ENCODE data around the gene CYTH4. TPM values are rescaled to one million over a fixed set of nuclear protein-coding genes. Genes with fewer than 3 reads are reported as not detected.

CYTH4 gene
- total and polyA plus RNA-seq, 4 donors, result 1.9 to 9.9 (median 5.9) TPM

DNA sequence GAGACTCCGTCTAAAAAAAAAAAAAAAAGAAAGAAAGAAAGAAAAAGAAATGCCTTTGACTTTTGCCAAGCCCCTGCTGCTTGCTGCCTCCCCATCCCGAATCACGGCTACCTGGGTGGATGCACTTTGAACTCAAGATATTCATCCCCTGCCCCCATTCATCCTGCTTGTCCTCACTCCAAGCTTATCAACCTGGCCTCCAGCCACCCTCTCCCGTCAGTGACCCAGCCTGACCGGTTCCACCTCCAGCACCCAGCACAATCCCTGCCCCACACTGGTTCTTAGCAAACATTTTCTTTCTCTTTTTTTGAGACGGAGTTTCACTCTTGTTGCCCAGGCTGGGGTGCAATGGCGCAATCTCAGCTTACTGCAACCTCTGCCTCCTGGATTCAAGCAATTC, 44.4 kb downstream of the CYTH4 start:
- Histone ChIP-seq H3K9me3 (ENCODE audit: control insufficient read depth in 4 of 4, low read length in 3 of 4) (no peaks in the 10 kb centered on the region), H3K27me3 (ENCODE audit: control insufficient read depth in 4 of 4, insufficient read depth in 4 of 4, low read length in 3 of 4) (no peaks in the 10 kb centered on the region), H3K27ac (ENCODE audit: low read depth in 1 of 2, low read length in 2 of 2) (peak overlapping the region; percentile 45 to 56), H3K36me3 (ENCODE audit: control insufficient read depth in 4 of 4, insufficient read depth in 3 of 4, low read depth in 1 of 4, low read length in 3 of 4) (no peaks in the 10 kb centered on the region), H3K4me3 (ENCODE audit: low read depth in 1 of 3, low read length in 3 of 3) (no peak overlapping the region), H3K9ac (ENCODE audit: low read depth in 1 of 2, low read length in 2 of 2) (no peak overlapping the region), H3K4me1 (ENCODE audit: control insufficient read depth in 4 of 4, insufficient read depth in 4 of 4, low read length in 3 of 4) (peaks cover 24 to 52% (median 37%) of the 10 kb centered on the region in 4 donors)
- DNase-seq (ENCODE audit: low spot score), result peak; percentile 72
- 19% methylated on average over 7 of the region's 7 CpGs for WGBS
- TF ChIP-seq JUND (IDR thresholded peaks at IDR 0.05), result peak; percentile 63 to 90
- no peak for TF ChIP-seq TAF1 (conservative IDR thresholded peaks at IDR 0.05)
- TF ChIP-seq, protein P1, sequence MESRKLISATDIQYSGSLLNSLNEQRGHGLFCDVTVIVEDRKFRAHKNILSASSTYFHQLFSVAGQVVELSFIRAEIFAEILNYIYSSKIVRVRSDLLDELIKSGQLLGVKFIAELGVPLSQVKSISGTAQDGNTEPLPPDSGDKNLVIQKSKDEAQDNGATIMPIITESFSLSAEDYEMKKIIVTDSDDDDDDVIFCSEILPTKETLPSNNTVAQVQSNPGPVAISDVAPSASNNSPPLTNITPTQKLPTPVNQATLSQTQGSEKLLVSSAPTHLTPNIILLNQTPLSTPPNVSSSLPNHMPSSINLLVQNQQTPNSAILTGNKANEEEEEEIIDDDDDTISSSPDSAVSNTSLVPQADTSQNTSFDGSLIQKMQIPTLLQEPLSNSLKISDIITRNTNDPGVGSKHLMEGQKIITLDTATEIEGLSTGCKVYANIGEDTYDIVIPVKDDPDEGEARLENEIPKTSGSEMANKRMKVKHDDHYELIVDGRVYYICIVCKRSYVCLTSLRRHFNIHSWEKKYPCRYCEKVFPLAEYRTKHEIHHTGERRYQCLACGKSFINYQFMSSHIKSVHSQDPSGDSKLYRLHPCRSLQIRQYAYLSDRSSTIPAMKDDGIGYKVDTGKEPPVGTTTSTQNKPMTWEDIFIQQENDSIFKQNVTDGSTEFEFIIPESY (IDR thresholded peaks at IDR 0.05), result no peak
- peak; percentile 58 for TF ChIP-seq NR2F2 (IDR thresholded peaks at IDR 0.05)
- peak; percentile 87 to 93 for TF ChIP-seq HNF4A (conservative IDR thresholded peaks at IDR 0.05)
- TF ChIP-seq FOXA1 (IDR thresholded peaks at IDR 0.05), result no peak
- TF ChIP-seq RAD21 (IDR thresholded peaks at IDR 0.05), result peak; percentile 51 to 65
- TF ChIP-seq, protein P2, sequence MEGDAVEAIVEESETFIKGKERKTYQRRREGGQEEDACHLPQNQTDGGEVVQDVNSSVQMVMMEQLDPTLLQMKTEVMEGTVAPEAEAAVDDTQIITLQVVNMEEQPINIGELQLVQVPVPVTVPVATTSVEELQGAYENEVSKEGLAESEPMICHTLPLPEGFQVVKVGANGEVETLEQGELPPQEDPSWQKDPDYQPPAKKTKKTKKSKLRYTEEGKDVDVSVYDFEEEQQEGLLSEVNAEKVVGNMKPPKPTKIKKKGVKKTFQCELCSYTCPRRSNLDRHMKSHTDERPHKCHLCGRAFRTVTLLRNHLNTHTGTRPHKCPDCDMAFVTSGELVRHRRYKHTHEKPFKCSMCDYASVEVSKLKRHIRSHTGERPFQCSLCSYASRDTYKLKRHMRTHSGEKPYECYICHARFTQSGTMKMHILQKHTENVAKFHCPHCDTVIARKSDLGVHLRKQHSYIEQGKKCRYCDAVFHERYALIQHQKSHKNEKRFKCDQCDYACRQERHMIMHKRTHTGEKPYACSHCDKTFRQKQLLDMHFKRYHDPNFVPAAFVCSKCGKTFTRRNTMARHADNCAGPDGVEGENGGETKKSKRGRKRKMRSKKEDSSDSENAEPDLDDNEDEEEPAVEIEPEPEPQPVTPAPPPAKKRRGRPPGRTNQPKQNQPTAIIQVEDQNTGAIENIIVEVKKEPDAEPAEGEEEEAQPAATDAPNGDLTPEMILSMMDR (IDR thresholded peaks at IDR 0.05; ENCODE audit: low read depth, low read length, missing input control), result no peak
- TF ChIP-seq EGR1 (IDR thresholded peaks at IDR 0.05; ENCODE audit: low read depth in 2 of 2), result peak in 1 of 2 donors; percentile 42
- peak; percentile 86 for TF ChIP-seq SP1 (IDR thresholded peaks at IDR 0.05)
- peak; percentile 33 for TF ChIP-seq FOXA2 (IDR thresholded peaks at IDR 0.05)
- TF ChIP-seq, protein P3, sequence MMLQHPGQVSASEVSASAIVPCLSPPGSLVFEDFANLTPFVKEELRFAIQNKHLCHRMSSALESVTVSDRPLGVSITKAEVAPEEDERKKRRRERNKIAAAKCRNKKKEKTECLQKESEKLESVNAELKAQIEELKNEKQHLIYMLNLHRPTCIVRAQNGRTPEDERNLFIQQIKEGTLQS (IDR thresholded peaks at IDR 0.05), result no peak
- TF ChIP-seq GABPA (IDR thresholded peaks at IDR 0.05 in 1 of 2, conservative IDR thresholded peaks at IDR 0.05 in 1 of 2), result peak in 1 of 2 donors; percentile 47
- peak; percentile 62 for TF ChIP-seq HNF4G (IDR thresholded peaks at IDR 0.05)
- TF ChIP-seq RXRA (IDR thresholded peaks at IDR 0.05), result peak; percentile 89 to 96
- TF ChIP-seq, protein P4, sequence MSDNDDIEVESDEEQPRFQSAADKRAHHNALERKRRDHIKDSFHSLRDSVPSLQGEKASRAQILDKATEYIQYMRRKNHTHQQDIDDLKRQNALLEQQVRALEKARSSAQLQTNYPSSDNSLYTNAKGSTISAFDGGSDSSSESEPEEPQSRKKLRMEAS (IDR thresholded peaks at IDR 0.05), result no peak
- TF ChIP-seq, protein P5, sequence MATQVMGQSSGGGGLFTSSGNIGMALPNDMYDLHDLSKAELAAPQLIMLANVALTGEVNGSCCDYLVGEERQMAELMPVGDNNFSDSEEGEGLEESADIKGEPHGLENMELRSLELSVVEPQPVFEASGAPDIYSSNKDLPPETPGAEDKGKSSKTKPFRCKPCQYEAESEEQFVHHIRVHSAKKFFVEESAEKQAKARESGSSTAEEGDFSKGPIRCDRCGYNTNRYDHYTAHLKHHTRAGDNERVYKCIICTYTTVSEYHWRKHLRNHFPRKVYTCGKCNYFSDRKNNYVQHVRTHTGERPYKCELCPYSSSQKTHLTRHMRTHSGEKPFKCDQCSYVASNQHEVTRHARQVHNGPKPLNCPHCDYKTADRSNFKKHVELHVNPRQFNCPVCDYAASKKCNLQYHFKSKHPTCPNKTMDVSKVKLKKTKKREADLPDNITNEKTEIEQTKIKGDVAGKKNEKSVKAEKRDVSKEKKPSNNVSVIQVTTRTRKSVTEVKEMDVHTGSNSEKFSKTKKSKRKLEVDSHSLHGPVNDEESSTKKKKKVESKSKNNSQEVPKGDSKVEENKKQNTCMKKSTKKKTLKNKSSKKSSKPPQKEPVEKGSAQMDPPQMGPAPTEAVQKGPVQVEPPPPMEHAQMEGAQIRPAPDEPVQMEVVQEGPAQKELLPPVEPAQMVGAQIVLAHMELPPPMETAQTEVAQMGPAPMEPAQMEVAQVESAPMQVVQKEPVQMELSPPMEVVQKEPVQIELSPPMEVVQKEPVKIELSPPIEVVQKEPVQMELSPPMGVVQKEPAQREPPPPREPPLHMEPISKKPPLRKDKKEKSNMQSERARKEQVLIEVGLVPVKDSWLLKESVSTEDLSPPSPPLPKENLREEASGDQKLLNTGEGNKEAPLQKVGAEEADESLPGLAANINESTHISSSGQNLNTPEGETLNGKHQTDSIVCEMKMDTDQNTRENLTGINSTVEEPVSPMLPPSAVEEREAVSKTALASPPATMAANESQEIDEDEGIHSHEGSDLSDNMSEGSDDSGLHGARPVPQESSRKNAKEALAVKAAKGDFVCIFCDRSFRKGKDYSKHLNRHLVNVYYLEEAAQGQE (IDR thresholded peaks at IDR 0.05), result peak; percentile 28
- peak; percentile 78 for TF ChIP-seq YY1 (IDR thresholded peaks at IDR 0.05)
